HUES64 (cell line): ENCODE results near the gene NXPE3.

Experiments
- H3K27ac ChIP-seq: 2 replicates; pipeline ENCODE4 v1.7.0; 2013; ENCODE audit warnings: low read depth, low read length, inconsistent platforms
- H3K27me3 ChIP-seq: 2 replicates; pipeline ENCODE4 v1.6.1; 2013; ENCODE audit warnings: mild to moderate bottlenecking, low read length; ENCODE audit not compliant: insufficient read depth
- H3K36me3 ChIP-seq: 2 replicates; pipeline ENCODE4 v1.6.1; 2013; ENCODE audit warnings: mild to moderate bottlenecking, low read length; ENCODE audit not compliant: insufficient read depth
- H3K4me1 ChIP-seq: 2 replicates; pipeline ENCODE4 v1.6.1; 2013; ENCODE audit warnings: mild to moderate bottlenecking, low read length, moderate library complexity; ENCODE audit not compliant: insufficient read depth
- H3K4me3 ChIP-seq: 2 replicates; pipeline ENCODE4 v1.5.1; 2013; ENCODE audit warnings: mild to moderate bottlenecking, low read length, moderate library complexity
- H3K9ac ChIP-seq: 2 replicates; pipeline ENCODE4 v1.6.1; 2013; ENCODE audit warnings: mild to moderate bottlenecking, low read depth, low read length
- H3K9me3 ChIP-seq: 2 replicates; pipeline ENCODE4 v1.6.1; 2013; ENCODE audit warnings: low read depth, low read length; ENCODE audit not compliant: insufficient read depth
- WGBS: fragments of 150-250, 120-280 bp; methylation state at CpG from one replicate; pipeline ENCODE4 v1.1.7; 2013; ENCODE audit warnings: missing lambda C conversion rate; 5-methylcytosine and 5-hydroxymethylcytosine counted together

The NXPE3 gene

DNA sequence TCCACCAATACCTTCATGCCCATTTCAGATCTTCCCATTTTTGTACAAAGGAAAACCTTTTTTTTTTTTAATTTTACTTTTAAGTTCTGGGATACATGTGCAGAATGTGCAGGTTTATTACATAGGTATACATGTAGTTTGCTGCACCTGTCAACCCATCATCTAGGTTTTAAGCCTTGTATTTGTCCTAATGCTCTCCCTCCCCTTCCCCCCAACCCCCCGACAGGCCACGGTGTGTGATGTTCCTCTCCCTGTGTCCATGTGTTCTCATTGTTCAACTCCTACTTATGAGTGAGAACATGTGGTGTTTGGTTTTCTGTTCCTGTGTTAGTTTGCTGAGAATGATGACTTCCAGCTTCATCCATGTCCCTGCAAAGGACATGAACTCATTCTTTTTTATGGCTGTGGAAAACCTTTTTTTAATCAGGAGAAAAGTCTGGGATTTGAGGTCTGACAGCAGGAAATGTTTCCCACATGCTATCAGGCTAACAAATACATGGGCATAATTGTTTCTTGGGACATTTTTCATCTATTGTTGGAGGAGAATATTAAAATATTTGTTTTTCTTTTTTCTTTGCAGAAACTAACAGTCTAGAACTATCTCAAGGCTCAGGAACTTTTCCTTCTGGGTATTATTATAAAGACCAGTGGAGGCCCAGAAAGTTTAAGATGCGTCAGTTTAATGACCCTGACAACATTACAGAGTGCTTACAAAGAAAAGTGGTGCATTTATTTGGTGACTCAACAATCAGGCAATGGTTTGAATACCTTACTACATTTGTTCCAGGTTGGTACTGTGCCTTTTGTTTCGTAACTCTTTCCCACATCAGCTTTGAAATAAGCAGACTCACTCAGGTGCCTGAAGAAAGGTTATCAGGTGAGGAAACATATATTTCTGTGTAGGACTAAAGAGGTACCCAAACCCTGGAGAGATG is 37.5 kb downstream of the NXPE3 start:
- Histone ChIP-seq H3K4me3 (no peak overlapping the region), H3K9ac (no peak overlapping the region), H3K4me1 (no peaks in the 10 kb centered on the region), H3K27me3 (no peaks in the 10 kb centered on the region), H3K36me3 (peaks cover 13% of the 10 kb centered on the region), H3K27ac (no peak overlapping the region), H3K9me3 (no peaks in the 10 kb centered on the region)
- WGBS, result 95% methylated on average over 4 of the region's 4 CpGs

DNA sequence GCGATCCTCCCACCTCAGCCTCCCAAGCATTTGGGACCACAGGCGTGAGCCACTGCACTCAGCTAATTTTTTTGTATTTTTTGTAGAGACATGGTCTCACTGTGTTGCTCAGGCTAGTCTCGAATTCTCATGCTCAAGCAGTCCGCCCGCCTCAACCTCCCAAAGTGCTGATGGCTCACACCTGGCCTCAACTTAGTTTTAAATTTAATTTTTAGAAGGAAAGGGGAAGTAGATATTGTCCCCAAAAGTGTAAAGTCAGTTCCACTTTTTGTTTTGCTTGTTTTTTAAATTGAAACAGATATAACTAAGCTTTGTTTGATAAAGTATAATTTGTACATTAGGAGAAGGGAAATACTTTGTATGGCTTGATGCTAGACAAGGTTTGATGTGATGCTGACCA is 39.0 kb downstream of the NXPE3 start:
- no peak overlapping the region for H3K9ac ChIP-seq
- H3K27ac ChIP-seq, result no peak overlapping the region
- WGBS, result 96% methylated on average over 5 of the region's 5 CpGs

DNA sequence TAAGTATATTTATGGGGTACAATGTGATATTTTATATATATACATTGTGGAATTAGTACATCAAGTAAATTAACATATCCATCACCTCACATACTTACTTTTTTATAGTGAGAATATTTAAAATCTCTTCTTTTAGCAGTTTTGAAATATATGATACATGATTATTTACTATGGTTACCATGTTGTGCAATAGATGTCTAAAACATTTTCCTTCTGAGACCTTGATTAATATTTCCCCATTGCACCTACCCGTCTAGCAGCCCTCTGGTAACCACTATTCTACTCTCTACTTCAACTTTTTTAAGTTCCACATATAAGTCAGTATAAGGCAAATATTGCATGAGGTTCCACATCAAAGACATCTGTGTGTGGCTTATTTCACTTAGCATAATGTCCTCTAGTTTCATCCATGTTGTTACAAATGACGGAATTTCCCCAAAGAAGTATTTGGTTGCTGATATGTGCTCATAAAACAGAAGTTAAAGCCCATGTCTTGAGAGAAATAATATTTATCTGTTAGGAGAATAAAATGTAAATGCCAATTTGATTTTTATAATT is 40.7 kb downstream of the NXPE3 start:
- Histone ChIP-seq H3K9me3 (no peaks in the 10 kb centered on the region), H3K4me3 (no peak overlapping the region), H3K9ac (no peak overlapping the region), H3K27me3 (no peaks in the 10 kb centered on the region), H3K27ac (no peak overlapping the region), H3K4me1 (no peaks in the 10 kb centered on the region), H3K36me3 (peaks cover 21% of the 10 kb centered on the region)
- WGBS, result 92% methylated on average over 2 of the region's 2 CpGs

More for the DNA sequence above, 39.0 kb downstream of the NXPE3 start:
- H3K36me3 ChIP-seq, result peaks cover 21% of the 10 kb centered on the region
- H3K27me3 ChIP-seq, result no peaks in the 10 kb centered on the region
- no peak overlapping the region for H3K4me3 ChIP-seq
- H3K4me1 ChIP-seq, result no peaks in the 10 kb centered on the region
- no peaks in the 10 kb centered on the region for H3K9me3 ChIP-seq

DNA sequence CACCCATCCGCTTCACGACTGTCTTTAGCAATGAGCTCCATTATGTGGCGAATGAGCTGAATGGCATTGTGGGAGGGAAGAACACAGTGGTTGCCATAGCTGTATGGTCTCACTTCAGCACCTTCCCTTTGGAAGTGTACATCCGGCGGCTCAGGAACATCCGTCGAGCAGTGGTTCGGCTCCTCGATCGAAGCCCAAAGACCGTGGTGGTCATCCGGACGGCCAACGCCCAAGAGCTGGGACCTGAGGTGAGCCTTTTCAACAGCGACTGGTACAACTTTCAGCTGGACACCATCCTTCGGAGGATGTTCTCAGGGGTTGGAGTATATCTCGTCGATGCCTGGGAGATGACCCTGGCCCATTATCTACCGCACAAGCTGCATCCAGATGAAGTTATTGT is 42.5 kb downstream of the NXPE3 start:
- Histone ChIP-seq H3K27me3 (no peaks in the 10 kb centered on the region), H3K4me1 (no peaks in the 10 kb centered on the region), H3K9ac (no peak overlapping the region), H3K27ac (no peak overlapping the region), H3K9me3 (no peaks in the 10 kb centered on the region), H3K4me3 (no peak overlapping the region), H3K36me3 (peaks cover 21% of the 10 kb centered on the region)
- WGBS, result 96% methylated on average over 19 of the region's 19 CpGs

DNA sequence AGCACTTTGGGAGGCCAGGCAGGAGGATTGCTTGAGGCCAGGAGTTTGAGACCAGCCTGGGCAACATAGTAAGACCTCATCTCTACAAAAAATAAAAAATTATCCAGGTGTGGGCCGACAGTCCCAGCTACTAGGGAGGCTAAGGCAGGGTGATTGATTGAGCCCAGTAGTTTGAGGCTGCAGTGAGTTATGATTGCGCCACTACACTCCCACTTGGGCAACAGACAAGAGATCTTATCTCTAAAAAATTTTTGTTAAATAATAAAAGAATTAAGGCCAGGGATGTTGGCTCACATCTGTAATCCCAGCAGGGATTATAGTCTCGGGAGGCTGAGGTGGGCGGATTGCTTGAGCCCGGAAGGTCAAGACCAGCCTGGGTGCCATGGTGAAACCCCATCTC is 44.5 kb downstream of the NXPE3 start:
- no peak overlapping the region for H3K27ac ChIP-seq
- H3K4me3 ChIP-seq, result no peak overlapping the region
- H3K9me3 ChIP-seq, result no peaks in the 10 kb centered on the region
- H3K27me3 ChIP-seq, result no peaks in the 10 kb centered on the region
- 91% methylated on average over 4 of the region's 5 CpGs for WGBS
- peaks cover 11% of the 10 kb centered on the region for H3K4me1 ChIP-seq
- H3K9ac ChIP-seq, result no peak overlapping the region
- peaks cover 11% of the 10 kb centered on the region for H3K36me3 ChIP-seq

DNA sequence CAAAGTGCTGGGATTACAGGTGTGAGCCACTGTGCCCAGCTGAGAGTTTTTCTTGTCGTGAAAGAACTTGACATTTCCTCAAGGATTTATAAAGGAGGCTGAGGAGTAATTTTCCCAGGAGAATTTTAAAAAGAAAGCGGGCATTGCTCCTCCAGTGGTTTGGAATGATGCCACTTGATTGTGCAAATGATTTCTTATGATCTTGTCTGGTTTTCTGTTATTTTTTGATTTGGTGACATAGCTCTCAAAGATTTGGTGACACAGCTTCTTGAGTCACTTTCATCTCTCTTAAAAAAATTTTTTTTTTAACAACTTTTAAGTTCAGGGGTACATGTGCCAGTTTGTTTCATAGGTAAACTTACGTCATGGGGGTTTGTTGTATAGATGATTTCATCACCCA is 45.7 kb downstream of the NXPE3 start:
- H3K36me3 ChIP-seq, result peaks cover 11% of the 10 kb centered on the region
- WGBS, result 90% methylated on average over 2 of the region's 3 CpGs
- peaks cover 23% of the 10 kb centered on the region for H3K4me1 ChIP-seq
- no peaks in the 10 kb centered on the region for H3K9me3 ChIP-seq
- H3K4me3 ChIP-seq, result no peak overlapping the region
- no peak overlapping the region for H3K27ac ChIP-seq
- no peak overlapping the region for H3K9ac ChIP-seq
- no peaks in the 10 kb centered on the region for H3K27me3 ChIP-seq

DNA sequence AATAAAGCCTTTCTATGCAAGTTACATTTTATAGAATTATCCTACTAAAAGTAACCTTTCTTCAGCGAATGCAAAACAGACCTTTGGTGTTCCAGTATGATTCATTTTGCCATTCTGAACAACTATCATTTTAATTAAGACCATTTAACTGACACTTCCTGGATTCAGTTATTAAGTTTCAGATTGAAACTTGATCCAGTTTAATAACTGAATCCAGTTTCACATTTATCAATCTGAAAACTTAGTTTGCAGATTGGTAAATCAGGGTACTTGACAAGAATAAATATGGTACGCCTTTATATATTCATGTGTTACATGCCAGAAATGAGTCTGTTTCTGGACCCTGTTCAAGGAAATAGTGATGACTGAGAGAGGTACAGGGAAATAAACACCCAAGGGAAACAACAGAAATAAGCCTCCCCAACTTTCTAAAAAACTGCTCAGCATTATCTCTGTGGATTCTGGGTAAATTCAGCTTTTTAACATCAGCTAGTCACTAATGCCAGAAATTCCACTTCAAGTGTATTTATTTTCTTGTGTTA is 47.0 kb downstream of the NXPE3 start:
- Histone ChIP-seq H3K9me3 (no peaks in the 10 kb centered on the region), H3K4me1 (peaks cover 23% of the 10 kb centered on the region), H3K27ac (no peak overlapping the region), H3K4me3 (no peak overlapping the region), H3K36me3 (peaks cover 11% of the 10 kb centered on the region), H3K9ac (no peak overlapping the region), H3K27me3 (no peaks in the 10 kb centered on the region)
- 95% methylated on average over 2 of the region's 2 CpGs for WGBS

DNA sequence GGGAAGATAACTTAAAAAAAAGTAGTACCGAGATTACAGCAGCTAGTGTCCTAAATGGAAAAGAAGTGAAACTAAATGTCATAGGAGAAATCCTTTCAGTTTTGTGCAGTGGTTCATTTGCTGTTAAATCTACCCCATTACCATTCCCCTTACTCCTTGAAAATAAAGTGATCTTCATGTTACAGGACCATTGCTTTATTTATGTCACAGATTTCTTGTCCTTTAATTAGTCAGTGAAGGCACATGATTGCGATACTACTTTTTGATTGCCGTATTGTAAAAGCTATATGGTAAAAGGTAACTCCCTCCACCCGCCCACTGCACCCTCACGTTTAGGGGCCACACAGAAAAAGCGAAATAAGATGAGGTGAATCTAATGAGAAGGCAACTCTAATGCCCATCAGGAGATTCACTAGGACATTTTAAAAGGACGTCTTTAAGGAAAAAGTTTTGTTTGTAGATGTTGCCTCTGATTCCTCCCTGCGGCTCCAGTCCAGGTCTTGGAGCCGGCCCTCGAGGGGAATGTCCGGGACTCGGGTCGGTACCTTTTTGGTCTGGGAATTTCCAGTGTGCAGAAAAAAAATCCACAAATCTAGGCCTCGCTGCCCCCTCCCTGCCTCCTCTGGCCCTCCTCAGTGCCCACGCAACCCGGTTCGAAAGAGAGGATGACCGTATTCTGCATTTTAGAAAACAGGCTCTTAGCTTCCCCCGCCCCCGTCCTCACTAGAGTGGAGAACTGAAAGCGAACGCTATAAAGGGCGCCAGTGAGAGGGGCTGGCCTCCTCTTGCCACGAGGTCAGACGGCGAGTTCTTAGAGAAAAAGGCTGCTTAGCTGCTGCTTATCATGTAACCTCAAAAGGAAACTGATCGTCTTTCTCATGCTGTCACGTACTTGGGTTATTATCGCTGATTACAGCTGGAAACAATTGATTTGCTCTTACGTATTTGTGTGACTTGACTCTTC is 48.5 kb downstream of the NXPE3 start:
- H3K9me3 ChIP-seq, result no peaks in the 10 kb centered on the region

DNA sequence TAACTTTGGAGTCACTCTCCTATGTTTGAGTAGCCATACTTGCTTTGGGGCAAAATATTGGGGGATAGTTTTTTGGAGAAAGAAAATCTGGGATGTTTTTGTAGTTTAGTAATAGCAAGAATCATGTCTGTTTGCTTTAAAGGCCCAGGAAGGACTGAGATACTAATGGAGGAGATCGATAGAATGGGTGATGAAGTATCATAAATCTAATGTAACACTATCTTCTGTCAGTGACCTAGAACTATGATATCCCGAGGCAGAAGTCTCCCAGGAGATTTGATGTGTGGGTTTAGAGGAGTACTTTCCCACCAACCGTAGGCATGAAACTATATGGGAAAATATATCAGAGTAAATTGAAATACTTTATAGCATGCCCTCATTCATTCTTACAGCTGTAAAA is 49.3 kb downstream of the NXPE3 start:
- H3K9ac ChIP-seq, result peak overlapping the region; percentile 87; the same call in 1 of the 2 replicates
- peaks cover 23% of the 10 kb centered on the region for H3K4me1 ChIP-seq
- H3K9me3 ChIP-seq, result no peaks in the 10 kb centered on the region
- H3K4me3 ChIP-seq, result peak overlapping the region; percentile 72
- 100% methylated on average over 1 of the region's 3 CpGs for WGBS
- H3K27ac ChIP-seq, result no peak overlapping the region
- H3K36me3 ChIP-seq, result no peaks in the 10 kb centered on the region
- H3K27me3 ChIP-seq, result no peaks in the 10 kb centered on the region

More for the DNA sequence above, 48.5 kb downstream of the NXPE3 start:
- Histone ChIP-seq H3K27me3 (no peaks in the 10 kb centered on the region), H3K36me3 (no peaks in the 10 kb centered on the region), H3K4me3 (peak overlapping the region; percentile 72), H3K4me1 (peaks cover 23% of the 10 kb centered on the region), H3K27ac (peak overlapping the region; percentile 74), H3K9ac (peak overlapping the region; percentile 87)
- 15% methylated on average over 29 of the region's 30 CpGs for WGBS

DNA sequence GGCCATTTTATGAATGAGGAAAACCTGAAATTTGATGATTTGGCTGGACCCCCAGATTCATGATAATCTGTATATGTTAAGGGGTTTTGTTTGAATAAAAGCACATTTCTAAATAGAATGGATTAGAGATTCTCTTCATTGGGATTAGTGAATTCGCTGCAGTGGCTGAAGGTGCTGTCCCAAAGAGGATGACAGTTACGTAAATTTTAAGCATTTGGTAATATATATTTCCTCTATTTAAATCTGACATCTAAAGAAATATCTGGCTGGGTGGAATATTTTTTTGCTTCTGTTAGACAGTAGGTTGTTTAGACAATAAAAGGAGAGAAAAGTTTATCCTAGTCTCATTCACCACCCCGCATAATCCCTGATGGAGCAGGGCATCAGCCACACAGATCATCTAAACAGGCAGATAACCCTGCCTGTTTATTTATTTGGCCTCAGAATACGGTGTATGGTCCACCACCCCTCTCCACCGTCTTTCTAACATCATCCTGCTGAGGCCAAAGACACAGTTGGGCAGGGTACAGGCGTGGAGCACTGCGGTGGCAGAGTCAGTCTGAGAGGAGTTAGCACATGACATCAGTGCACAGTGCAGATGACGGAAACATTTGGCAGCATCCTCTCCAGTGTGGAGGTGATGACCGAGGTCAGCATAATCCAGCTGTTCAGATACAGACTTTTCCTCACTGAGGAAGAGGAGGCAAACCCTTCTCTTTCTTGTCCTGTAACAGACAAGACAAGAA is 49.9 kb downstream of the NXPE3 start:
- WGBS, result 87% methylated on average over 8 of the region's 9 CpGs
- no peak overlapping the region for H3K27ac ChIP-seq
- H3K4me1 ChIP-seq, result peaks cover 23% of the 10 kb centered on the region

More for the DNA sequence above, 49.9 kb downstream of the NXPE3 start:
- H3K9me3 ChIP-seq, result no peaks in the 10 kb centered on the region
- H3K36me3 ChIP-seq, result no peaks in the 10 kb centered on the region
- H3K9ac ChIP-seq, result peak overlapping the region; percentile 87; the same call in 1 of the 2 replicates
- no peaks in the 10 kb centered on the region for H3K27me3 ChIP-seq
- H3K4me3 ChIP-seq, result peak overlapping the region; percentile 72; the same call in 1 of the 2 replicates
